ENCODE measurements around the gene MLKL. TPM values are rescaled to one million over a fixed set of nuclear protein-coding genes. Genes with fewer than 3 reads are reported as not detected.
A peak's percentile ranks its signal among the peaks of the same experiment; 100 is the strongest.

The MLKL gene
- total RNA-seq, 1 donor from 2014 or later, result 21.6 TPM

DNA sequence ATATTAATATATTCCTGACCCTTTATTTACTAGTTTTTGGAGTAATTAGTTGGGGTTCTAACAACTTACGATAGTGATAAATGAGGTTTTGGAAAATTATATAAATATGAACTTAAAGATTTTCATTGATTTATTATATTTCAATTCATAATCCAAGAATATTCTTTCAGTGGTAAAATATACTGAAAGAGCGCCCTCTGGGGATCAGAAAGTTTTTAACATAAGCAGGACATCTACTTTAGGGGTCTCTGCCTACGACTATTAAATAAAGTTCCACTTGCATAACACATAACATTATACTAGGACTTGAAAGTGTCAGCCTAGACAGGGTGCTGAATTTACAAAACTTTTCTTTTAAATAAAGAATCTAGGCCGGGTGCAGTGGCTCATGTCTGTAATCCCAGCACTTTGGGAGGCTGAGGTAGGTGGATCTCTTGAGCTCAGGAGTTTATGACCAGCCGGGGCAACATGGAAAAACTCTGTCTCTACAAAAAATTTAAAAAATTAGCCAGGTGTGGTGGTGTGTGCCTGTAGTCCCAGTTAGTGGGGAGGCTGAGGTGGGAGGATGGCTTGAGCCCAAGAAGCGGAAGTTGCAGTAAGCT is 49.6 kb downstream of the MLKL start:
- DNase-seq (ENCODE audit: low spot score), result no peak
- peaks cover 71% of the 10 kb centered on the region for H3K36me3 Mint-ChIP-seq (ENCODE audit: low read depth)
- no peak overlapping the region for H3K4me3 Mint-ChIP-seq (ENCODE audit: low read depth)
- H3K9me3 Mint-ChIP-seq, result no peaks in the 10 kb centered on the region
- H3K4me1 Mint-ChIP-seq (ENCODE audit: low read depth), result peaks cover 21% of the 10 kb centered on the region
- H3K27ac Mint-ChIP-seq, result no peak overlapping the region
- no peaks in the 10 kb centered on the region for H3K27me3 Mint-ChIP-seq (ENCODE audit: low read depth)
- intact Hi-C loops (cut with micrococcal nuclease), result no loop called here

DNA sequence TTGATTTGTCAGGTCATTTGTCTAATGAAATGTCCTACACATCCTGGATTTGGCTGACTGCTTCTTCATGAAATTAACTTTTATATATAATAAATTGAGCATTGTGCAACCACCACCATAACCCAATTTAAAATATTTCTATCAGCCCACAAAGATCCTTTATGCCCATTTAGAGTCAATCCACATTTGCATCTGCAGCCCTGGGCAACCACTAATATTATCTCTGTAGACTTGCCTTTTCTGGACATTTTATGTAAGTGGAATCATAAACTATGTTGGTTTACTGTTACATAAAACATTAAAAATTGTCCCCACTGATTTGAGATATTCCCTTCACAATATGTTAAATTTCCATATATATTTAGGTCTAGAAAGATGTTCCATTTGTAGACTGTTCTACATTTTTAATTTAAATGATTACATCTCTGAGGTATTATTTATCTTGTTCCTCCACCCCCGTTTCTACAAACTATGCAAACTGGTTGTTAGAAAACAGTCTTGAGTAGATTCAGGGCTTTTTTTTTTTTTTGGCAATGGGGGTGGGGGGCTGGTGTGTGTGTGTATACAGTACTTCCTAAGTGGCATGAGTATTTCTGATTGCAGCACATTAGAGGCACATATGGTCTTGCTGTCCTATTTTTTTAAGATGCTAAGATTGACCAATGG is 50.7 kb downstream of the MLKL start:
- intact Hi-C loops (cut with micrococcal nuclease), result no loop called here
- H3K36me3 Mint-ChIP-seq (ENCODE audit: low read depth), result peaks cover 68% of the 10 kb centered on the region
- no peak overlapping the region for H3K4me3 Mint-ChIP-seq (ENCODE audit: low read depth)
- H3K27me3 Mint-ChIP-seq (ENCODE audit: low read depth), result no peaks in the 10 kb centered on the region
- DNase-seq (ENCODE audit: low spot score), result no peak
- H3K27ac Mint-ChIP-seq, result no peak overlapping the region
- H3K4me1 Mint-ChIP-seq (ENCODE audit: low read depth), result peaks cover 16% of the 10 kb centered on the region
- no peaks in the 10 kb centered on the region for H3K9me3 Mint-ChIP-seq

DNA sequence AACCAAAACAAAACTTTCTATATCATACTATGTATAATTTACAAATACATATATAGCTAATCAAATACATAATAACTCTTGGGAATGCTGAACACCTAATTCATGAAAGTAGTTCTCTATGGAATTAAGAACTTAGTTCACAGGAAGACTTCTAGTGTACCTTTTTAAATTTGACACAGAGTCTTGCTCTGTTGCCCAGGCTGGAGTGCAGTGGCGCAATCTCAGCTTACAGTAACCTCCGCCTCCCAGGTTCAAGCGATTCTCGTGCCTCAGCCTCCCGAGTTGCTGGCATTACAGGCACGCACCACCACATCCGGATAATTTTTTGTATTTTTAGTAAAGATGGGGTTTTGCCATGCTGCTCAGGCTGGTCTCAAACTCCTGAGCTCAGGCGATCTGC is 58.7 kb downstream of the MLKL start:
- no peaks in the 10 kb centered on the region for H3K27me3 Mint-ChIP-seq (ENCODE audit: low read depth)
- no peak overlapping the region for H3K27ac Mint-ChIP-seq
- DNase-seq (ENCODE audit: low spot score), result no peak
- peaks cover 63% of the 10 kb centered on the region for H3K36me3 Mint-ChIP-seq (ENCODE audit: low read depth)
- no peak overlapping the region for H3K4me3 Mint-ChIP-seq (ENCODE audit: low read depth)
- intact Hi-C loops (cut with micrococcal nuclease), result no loop called here
- H3K9me3 Mint-ChIP-seq, result no peaks in the 10 kb centered on the region
- peaks cover 5% of the 10 kb centered on the region for H3K4me1 Mint-ChIP-seq (ENCODE audit: low read depth)

DNA sequence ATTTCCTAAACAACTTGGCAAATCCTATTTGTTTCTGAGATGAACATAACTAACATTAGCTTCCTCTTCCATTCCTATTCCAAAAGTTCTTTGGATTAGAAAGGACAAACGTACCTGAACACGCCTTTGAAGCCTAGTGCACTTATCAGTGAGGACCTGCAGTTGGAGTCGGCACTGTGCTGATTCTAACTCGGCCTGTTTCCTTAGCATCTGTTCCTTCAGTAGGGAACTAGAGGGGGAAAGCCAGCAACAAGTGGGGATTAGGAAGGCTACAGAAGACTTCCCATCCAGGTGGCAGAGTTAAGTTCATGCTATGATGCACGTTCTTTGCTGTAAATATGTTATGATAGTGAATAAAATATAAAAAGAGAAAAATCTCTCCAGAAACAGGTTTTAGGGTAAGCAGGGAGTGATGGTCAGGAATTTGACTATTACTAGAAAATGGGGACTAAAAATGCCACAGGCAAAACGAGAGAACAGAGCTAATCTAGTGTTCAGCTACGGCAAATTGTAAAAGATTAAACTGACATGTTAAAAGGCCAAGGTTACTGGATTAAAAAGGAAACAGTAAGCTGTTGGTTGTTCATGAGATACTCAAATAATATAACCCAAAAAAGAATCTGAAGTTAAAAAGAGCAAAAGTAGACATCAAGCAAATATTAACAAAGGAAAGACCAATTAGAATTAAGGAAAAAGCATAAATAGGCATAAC is 62.8 kb downstream of the MLKL start:
- Mint-ChIP-seq H3K9me3 (no peaks in the 10 kb centered on the region), H3K27ac (no peak overlapping the region)

DNA sequence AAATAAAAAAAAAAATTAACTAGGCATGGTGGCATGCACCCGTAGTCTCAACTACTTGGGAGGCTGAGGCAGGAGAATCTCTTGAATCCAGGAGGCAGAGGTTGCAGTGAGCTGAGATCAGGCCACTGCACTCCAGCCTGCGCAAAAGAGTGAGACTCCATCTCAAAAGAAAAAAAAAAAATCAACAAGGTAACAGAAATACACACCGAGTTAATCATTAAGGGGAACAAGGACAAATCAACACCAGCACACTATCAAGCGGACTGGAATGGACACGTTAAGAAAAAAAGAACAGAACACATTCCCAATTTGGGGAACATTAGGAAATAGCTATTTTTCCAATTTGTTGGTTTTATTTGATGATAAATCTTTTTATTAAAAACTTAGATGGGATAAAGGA is 65.4 kb downstream of the MLKL start:
- no peak for DNase-seq (ENCODE audit: low spot score)
- H3K36me3 Mint-ChIP-seq (ENCODE audit: low read depth), result peaks cover 64% of the 10 kb centered on the region
- no peak overlapping the region for H3K4me3 Mint-ChIP-seq (ENCODE audit: low read depth)
- H3K27ac Mint-ChIP-seq, result no peak overlapping the region
- H3K9me3 Mint-ChIP-seq, result no peaks in the 10 kb centered on the region
- intact Hi-C loops (cut with micrococcal nuclease), result no loop called here
- H3K4me1 Mint-ChIP-seq (ENCODE audit: low read depth), result peaks cover 3% of the 10 kb centered on the region
- no peaks in the 10 kb centered on the region for H3K27me3 Mint-ChIP-seq (ENCODE audit: low read depth)

More for the DNA sequence above, 62.8 kb downstream of the MLKL start:
- H3K27me3 Mint-ChIP-seq (ENCODE audit: low read depth), result no peaks in the 10 kb centered on the region
- no peak for DNase-seq (ENCODE audit: low spot score)
- H3K36me3 Mint-ChIP-seq (ENCODE audit: low read depth), result peaks cover 66% of the 10 kb centered on the region
- H3K4me1 Mint-ChIP-seq (ENCODE audit: low read depth), result peaks cover 3% of the 10 kb centered on the region
- intact Hi-C loops (cut with micrococcal nuclease), result no loop called here
- H3K4me3 Mint-ChIP-seq (ENCODE audit: low read depth), result no peak overlapping the region

DNA sequence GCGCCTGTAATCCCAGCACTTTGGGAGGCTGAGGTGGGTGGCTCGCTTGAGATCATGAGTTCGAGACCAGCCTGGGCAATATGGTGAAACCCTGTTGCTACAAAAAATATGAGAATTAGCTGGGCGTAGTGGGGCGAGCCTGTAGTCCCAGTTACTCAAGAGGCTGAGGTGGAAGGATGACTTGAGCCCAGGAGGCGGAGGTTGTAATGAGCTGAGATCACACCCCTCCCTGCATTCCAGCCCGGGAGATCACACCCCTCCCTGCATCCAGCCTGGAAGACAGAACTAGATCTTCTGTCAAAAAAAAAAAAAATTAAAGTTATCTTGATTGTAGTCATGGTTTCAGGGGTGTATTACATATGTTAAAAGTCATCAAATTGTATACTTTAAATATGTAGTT is 67.0 kb downstream of the MLKL start:
- intact Hi-C loops (cut with micrococcal nuclease), result no loop called here
- Mint-ChIP-seq H3K4me1 (ENCODE audit: low read depth) (peaks cover 3% of the 10 kb centered on the region), H3K9me3 (no peaks in the 10 kb centered on the region), H3K27ac (no peak overlapping the region), H3K27me3 (ENCODE audit: low read depth) (no peaks in the 10 kb centered on the region), H3K36me3 (ENCODE audit: low read depth) (peaks cover 76% of the 10 kb centered on the region), H3K4me3 (ENCODE audit: low read depth) (no peak overlapping the region)
- no peak for DNase-seq (ENCODE audit: low spot score)

DNA sequence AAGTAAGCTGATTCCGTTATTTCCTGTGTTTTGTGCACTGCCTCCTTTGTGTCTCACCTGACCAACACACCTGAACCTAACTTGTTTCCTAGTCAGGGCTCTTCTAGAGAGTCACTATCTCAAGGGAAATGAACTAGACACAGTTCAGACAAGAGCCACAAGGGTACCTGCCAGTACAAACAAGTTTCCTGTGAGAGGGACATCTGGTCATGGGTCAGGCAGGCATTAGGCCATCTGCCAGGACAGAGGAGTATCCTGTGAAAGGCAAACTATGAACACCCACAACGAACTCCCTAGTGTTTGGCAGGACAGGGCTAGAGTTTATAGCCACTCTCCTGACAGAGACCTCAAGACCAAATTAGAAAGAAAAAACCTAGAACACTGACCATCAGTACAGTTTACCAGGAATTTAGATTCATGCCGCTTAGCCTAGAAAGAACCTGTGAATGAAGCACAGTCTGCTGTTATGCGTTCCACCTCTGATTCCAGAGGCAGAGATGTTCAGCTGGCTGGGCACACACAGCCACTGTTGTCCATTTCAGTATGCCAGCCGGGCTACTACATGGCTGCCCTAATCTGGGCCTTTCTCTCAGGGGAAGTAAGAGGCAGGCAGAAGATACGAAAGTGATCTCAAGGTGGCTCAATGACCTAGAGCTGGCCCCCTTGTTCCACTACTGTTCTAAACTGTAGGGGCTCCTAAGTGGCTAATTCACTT is 73.0 kb downstream of the MLKL start:
- H3K9me3 Mint-ChIP-seq, result no peaks in the 10 kb centered on the region
- DNase-seq (ENCODE audit: low spot score), result no peak
- no peaks in the 10 kb centered on the region for H3K27me3 Mint-ChIP-seq (ENCODE audit: low read depth)
- H3K4me1 Mint-ChIP-seq (ENCODE audit: low read depth), result peaks cover 17% of the 10 kb centered on the region
- peaks cover 93% of the 10 kb centered on the region for H3K36me3 Mint-ChIP-seq (ENCODE audit: low read depth)
- intact Hi-C loops (cut with micrococcal nuclease), result loop anchor here (2.0 kb wide), 1 partner anchor 21 kb away; the partner anchor contains the start of gene GLG1
- peak overlapping the region; percentile 65 for H3K27ac Mint-ChIP-seq
- no peak overlapping the region for H3K4me3 Mint-ChIP-seq (ENCODE audit: low read depth)

DNA sequence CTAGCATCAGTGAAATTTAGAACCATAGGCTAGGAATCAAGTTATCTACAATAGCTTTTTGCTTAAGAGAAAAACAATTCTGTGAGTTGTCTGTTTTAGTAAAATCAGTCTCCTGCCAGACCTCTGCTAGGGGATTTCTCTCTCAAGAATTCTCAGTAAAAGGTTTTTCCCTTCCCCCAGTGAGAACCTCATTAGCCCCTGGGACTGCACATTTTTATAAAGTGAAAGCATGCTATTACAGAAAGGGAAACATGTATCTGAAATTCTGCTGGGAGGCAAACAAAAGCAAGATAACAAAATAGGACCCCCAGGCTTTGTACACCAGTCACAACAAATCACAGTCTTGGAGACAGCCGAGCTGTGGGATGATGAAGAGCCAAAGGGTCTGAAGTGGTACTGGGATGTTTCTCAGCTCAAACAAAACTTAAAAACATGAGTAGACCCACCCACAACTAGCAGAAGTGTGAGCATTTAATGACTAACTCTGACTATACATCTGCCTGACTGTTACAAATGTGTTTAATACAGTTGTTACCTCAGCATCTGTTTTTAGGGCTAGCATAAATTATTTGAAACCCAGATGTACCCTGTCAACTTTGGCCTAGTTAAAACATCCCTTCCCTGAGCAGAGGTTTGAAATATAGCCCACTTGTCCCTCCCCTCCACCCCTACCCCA is 73.8 kb downstream of the MLKL start:
- peaks cover 93% of the 10 kb centered on the region for H3K36me3 Mint-ChIP-seq (ENCODE audit: low read depth)
- intact Hi-C loops (cut with micrococcal nuclease), result loop anchor here (2.0 kb wide), 1 partner anchor 20 kb away; the partner anchor contains the start of gene GLG1

DNA sequence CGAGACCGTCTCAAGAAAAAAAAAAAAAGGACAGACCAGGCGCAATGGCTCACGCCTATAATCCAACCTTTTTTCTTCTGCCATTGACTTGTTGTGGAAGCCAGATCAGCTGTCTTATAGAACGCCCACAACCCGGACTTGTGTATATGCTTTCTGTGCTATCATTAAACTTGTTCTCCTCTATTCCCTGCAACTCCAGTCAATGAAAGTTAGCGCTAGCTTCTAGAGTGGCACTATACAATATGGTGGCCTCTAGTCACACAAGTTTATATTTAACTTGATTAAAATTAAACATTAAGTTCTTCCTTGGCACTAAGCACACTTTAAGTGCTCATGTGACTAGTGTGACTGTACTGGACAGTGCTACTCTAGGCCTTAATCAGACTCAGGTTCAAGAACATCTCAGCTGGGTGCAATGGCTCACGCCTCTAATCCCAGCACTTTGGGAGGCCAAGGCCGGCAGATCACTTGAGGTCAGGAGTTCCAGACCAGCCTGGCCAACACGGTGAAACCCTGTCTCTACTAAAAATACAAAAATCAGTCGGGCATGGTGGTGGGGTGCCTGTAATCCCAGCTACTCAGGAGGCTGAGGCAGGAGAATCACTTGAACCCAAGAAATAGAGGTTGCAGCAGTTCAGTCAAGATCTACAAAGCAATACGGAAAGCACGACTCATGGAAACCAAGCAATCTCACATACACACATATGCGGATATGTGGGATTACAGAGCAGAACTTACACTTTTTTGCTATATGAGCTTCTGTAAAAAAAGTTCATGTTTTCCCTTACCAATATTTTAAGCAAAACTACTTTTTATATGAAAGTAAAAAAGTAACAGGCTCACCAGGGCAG is 74.9 kb downstream of the MLKL start:
- no peaks in the 10 kb centered on the region for H3K27me3 Mint-ChIP-seq (ENCODE audit: low read depth)
- H3K9me3 Mint-ChIP-seq, result no peaks in the 10 kb centered on the region
- DNase-seq (ENCODE audit: low spot score), result no peak
- peaks cover 20% of the 10 kb centered on the region for H3K4me1 Mint-ChIP-seq (ENCODE audit: low read depth)
- H3K27ac Mint-ChIP-seq, result peak overlapping the region; percentile 67
- no peak overlapping the region for H3K4me3 Mint-ChIP-seq (ENCODE audit: low read depth)
- peaks cover 95% of the 10 kb centered on the region for H3K36me3 Mint-ChIP-seq (ENCODE audit: low read depth)
- intact Hi-C loops (cut with micrococcal nuclease), result loop anchor here (2.0 kb wide), 1 partner anchor 19 kb away; the partner anchor contains the start of gene GLG1

More for the DNA sequence above, 73.8 kb downstream of the MLKL start:
- H3K4me3 Mint-ChIP-seq (ENCODE audit: low read depth), result no peak overlapping the region
- no peaks in the 10 kb centered on the region for H3K9me3 Mint-ChIP-seq
- DNase-seq (ENCODE audit: low spot score), result no peak
- H3K27me3 Mint-ChIP-seq (ENCODE audit: low read depth), result no peaks in the 10 kb centered on the region
- peaks cover 17% of the 10 kb centered on the region for H3K4me1 Mint-ChIP-seq (ENCODE audit: low read depth)
- peak overlapping the region; percentile 67 for H3K27ac Mint-ChIP-seq

DNA sequence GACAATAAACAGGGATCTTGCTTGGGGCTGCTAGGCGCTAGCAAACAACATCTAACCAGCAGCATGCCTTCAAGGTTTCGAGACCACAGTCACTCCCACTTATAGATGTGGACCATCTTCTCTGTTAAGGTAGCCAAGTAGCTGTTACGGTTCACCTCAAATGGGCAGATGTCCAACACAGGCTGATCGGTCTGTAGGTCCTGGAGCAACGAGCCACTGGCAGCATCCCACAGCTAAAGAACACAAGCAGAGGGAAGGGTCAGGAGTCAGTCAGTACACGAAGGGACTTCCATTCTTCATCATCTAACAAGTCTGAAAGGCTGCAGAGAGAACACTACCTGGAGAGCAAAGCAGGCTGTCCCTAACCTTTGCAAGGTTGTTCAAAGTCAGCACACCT is 76.8 kb downstream of the MLKL start:
- H3K4me1 Mint-ChIP-seq (ENCODE audit: low read depth), result peaks cover 20% of the 10 kb centered on the region
- H3K27me3 Mint-ChIP-seq (ENCODE audit: low read depth), result no peaks in the 10 kb centered on the region
- intact Hi-C loops (cut with micrococcal nuclease), result no loop called here
- no peak overlapping the region for H3K27ac Mint-ChIP-seq
- no peak for DNase-seq (ENCODE audit: low spot score)
- peaks cover 86% of the 10 kb centered on the region for H3K36me3 Mint-ChIP-seq (ENCODE audit: low read depth)
- H3K9me3 Mint-ChIP-seq, result no peaks in the 10 kb centered on the region
- H3K4me3 Mint-ChIP-seq (ENCODE audit: low read depth), result no peak overlapping the region

DNA sequence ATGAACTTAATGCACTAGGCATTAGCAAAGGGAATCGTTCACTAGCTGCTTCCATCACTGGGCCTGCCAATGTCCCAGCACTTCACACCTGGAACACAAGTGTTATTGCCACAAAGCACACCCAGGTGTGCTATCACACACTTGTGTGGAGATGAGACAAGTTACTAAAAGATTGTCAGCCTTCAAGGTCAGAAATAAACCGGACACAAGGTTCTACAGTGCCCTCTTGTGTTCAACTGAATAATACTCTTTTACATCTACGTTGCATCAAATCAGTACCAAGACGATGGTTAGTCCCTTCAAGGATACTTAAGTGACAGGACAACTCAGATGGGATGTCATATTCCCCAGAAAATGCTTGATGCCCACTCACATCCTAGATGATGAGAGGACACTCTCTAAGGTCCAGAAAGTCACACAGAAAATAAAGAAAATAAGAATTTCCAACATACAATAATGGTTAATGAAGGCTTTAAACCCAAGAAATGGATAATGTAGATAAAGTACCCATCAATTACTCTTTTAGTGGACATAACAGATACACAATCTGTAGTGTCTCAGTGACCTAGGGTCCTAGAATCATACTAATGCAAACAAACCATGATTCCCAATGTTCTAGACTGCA is 77.3 kb downstream of the MLKL start:
- peaks cover 20% of the 10 kb centered on the region for H3K4me1 Mint-ChIP-seq (ENCODE audit: low read depth)
- no peak overlapping the region for H3K27ac Mint-ChIP-seq

More for the DNA sequence above, 77.3 kb downstream of the MLKL start:
- peaks cover 82% of the 10 kb centered on the region for H3K36me3 Mint-ChIP-seq (ENCODE audit: low read depth)
- H3K27me3 Mint-ChIP-seq (ENCODE audit: low read depth), result no peaks in the 10 kb centered on the region
- H3K9me3 Mint-ChIP-seq, result no peaks in the 10 kb centered on the region
- no peak for DNase-seq (ENCODE audit: low spot score)
- intact Hi-C loops (cut with micrococcal nuclease), result no loop called here
- H3K4me3 Mint-ChIP-seq (ENCODE audit: low read depth), result no peak overlapping the region
